RWPE2 (cell line): ENCODE results near the gene BUB1.
"Not testable (repeated sequence)": the region's sequence is repeated elsewhere in the genome, so short reads cannot be mapped to it uniquely, and the experiment has no call there.

ENCODE experiments used
- ATAC-seq: fragments of 200-7000 bp; cut with Tn5 transposase; 3 replicates; pipeline ENCODE4 v1.9.1; 2021; ENCODE audit warnings: low read depth
- DNase-seq: peaks from one replicate; pipeline ENCODE4 v3.0.0-alpha.2; 2020; ENCODE audit warnings: low spot score
- H3K27ac ChIP-seq: fragments of 450-650 bp; 2 replicates; pipeline ENCODE4 v1.5.1; 2017; ENCODE audit warnings: mild to moderate bottlenecking; ENCODE audit not compliant: poor library complexity, severe bottlenecking
- H3K27me3 ChIP-seq: fragments of 250-450 bp; sonication (Bioruptor Pico); 2 replicates; pipeline ENCODE4 v1.5.1; 2021; ENCODE audit warnings: mild to moderate bottlenecking, moderate library complexity; ENCODE audit not compliant: insufficient read depth, poor library complexity, severe bottlenecking
- H3K36me3 ChIP-seq: fragments of 250-450 bp; sonication (Bioruptor Pico); 2 replicates; pipeline ENCODE4 v1.5.1; 2020; ENCODE audit warnings: low read depth, mild to moderate bottlenecking, moderate library complexity
- H3K4me1 ChIP-seq: fragments of 250-450 bp; sonication (Bioruptor Pico); 2 replicates; pipeline ENCODE4 v1.5.1; 2021; ENCODE audit warnings: mild to moderate bottlenecking, moderate library complexity; ENCODE audit not compliant: insufficient read depth, poor library complexity, severe bottlenecking
- H3K4me3 ChIP-seq: fragments of 250-450 bp; sonication (Bioruptor Pico); 2 replicates; pipeline ENCODE4 v1.5.1; 2021; ENCODE audit warnings: mild to moderate bottlenecking, moderate library complexity; ENCODE audit not compliant: severe bottlenecking
- H3K9me3 ChIP-seq: fragments of 250-450 bp; sonication (Bioruptor Pico); 2 replicates; pipeline ENCODE4 v1.5.1; 2021; ENCODE audit warnings: mild to moderate bottlenecking, moderate library complexity; ENCODE audit not compliant: severe bottlenecking
- TF ChIP-seq, protein P1 (sequence below): fragments of 450-650 bp; IDR thresholded peaks from one replicate; pipeline ENCODE4 v1.5.1; 2017; ENCODE audit warnings: mild to moderate bottlenecking, moderate library complexity; ENCODE audit not compliant: poor library complexity, severe bottlenecking

Gene BUB1

DNA sequence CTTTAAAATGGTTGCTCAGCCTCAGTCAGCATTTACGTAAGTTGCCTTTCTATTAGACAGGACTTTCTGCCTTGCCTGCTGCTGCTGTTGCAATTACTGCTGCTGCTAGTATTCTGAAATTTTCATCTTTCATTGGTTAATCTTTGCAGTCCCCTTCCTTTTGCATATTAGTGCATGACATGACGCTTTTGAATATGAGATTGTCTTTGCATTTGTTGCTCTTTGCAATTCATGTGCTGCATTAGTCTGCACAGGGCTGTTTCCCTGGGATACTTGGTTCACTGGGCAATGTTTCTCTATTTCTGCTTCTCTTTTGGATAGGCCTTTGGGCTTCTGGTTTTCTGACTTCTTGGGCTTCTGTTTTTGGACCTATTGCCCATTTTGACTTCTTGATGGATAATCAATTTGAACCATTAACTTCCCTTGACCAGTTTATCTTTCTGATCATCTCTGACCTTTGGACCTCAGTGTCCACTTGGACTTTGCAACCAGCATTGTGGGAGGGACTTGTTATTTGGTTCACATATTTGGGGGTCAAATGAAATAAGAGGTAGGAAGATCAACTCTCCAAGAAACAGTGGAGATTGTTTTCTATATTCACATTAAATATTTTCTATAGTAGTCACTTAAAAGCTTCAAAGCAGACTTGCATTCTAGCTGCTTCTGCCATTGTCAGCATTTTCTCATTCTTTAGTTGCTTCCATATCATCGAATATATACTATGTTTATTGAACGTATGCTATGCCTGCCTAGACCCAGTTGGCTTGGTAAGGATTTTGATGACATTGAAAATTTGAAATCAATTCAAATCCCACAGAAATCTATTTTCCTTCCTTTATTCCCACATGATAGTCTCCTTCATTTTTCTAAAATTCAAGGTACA is 12.5 kb upstream of the BUB1 start:
- peaks cover 6% of the 10 kb centered on the region for H3K4me1 ChIP-seq
- H3K4me3 ChIP-seq = no peak overlapping the region
- DNase-seq = no peak
- no peaks in the 10 kb centered on the region for H3K36me3 ChIP-seq
- TF ChIP-seq, protein P1, sequence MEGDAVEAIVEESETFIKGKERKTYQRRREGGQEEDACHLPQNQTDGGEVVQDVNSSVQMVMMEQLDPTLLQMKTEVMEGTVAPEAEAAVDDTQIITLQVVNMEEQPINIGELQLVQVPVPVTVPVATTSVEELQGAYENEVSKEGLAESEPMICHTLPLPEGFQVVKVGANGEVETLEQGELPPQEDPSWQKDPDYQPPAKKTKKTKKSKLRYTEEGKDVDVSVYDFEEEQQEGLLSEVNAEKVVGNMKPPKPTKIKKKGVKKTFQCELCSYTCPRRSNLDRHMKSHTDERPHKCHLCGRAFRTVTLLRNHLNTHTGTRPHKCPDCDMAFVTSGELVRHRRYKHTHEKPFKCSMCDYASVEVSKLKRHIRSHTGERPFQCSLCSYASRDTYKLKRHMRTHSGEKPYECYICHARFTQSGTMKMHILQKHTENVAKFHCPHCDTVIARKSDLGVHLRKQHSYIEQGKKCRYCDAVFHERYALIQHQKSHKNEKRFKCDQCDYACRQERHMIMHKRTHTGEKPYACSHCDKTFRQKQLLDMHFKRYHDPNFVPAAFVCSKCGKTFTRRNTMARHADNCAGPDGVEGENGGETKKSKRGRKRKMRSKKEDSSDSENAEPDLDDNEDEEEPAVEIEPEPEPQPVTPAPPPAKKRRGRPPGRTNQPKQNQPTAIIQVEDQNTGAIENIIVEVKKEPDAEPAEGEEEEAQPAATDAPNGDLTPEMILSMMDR = no peak
- no peak overlapping the region for H3K27ac ChIP-seq
- ATAC-seq = no peak
- peaks cover 1% of the 10 kb centered on the region for H3K9me3 ChIP-seq
- H3K27me3 ChIP-seq = no peaks in the 10 kb centered on the region

DNA sequence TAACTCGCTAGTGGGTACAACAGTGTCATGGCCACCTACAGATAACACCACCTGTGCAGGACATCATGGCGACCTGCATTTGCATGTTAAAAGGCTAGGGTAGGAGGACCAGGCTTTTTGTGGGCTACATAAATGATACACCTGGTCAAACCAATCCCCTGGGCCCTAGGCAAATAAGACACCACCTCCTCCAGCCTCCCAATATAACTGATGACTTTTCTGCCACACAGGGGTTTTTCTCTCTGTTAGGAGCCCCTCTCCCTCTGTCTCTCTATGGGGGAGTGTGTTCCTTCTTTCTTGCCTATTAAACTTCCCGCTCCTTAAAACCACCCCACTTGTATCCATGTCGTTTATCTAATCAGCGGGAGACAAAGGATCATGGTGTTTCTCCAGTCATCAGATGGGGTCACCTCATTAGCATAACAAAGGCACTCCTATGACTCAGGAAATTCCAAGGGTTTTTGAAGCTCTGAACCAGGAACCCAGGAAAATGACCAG is 10.8 kb upstream of the BUB1 start:
- Histone ChIP-seq H3K4me1 (peaks cover 6% of the 10 kb centered on the region), H3K4me3 (no peak overlapping the region), H3K36me3 (no peaks in the 10 kb centered on the region), H3K27ac (no peak overlapping the region), H3K9me3 (peaks cover 1% of the 10 kb centered on the region), H3K27me3 (no peaks in the 10 kb centered on the region)
- TF ChIP-seq, protein P1 = no peak
- peak; percentile 70; the same call in 2 of the 3 replicates for ATAC-seq
- no peak for DNase-seq

DNA sequence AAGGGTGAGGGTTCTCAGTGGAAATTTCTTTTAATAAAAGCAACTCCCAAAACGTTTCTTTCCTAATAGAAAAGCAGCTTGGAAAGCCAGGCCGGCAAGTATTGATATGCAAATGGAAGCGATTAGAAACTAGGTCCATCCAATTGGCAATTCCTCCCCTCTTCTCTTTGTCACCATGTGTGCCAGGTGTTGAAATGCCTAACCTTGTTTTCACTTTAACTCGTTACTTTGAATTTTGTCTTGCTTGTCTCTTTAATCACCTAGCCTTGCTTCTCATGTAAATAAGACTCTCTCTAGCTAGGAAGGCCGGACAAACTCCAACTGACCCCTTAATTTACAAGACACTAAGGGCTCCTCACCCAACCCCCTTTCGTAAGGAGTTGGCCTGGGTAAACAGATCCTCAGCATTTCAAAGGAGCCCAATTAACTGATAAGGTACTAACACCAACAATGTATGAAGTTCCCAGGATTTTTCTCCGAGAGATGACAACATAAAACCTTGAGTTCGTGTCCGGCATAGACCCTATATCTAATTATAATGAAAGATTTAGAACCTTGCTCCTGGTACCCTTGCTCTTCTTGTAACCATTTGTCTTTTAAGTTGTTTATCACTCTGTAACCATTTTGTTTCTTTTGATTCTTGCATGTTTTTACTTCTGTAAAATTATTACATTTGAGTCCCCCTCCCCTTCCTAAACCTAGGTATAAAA is 10.1 kb upstream of the BUB1 start:
- DNase-seq, H3K4me3 ChIP-seq, H3K4me1 ChIP-seq, ATAC-seq, H3K27ac ChIP-seq, H3K9me3 ChIP-seq, H3K36me3 ChIP-seq, H3K27me3 ChIP-seq: not testable (repeated sequence)

DNA sequence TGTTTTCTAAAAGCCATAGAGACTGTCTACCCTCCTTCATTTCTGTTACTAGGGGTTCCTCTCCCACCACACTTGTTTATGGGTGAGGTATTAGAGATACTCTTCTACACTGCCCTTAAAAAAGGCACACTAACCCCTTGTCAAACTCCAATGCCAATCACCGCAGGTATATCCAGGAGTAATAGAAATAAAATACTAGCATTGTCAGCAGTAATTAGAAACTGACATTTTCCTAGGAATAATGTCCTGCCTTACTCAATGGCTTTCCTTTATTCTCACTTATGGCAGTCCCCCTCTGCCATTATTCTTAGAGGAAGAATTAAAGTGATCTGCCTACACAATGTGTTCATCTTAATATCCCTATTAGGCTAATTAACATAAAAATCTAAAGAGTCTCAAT is 5.0 kb upstream of the BUB1 start:
- no peak for ATAC-seq
- Histone ChIP-seq H3K36me3 (no peaks in the 10 kb centered on the region), H3K27ac (no peak overlapping the region), H3K27me3 (no peaks in the 10 kb centered on the region), H3K9me3 (peaks cover 1% of the 10 kb centered on the region), H3K4me1 (peaks cover 4% of the 10 kb centered on the region), H3K4me3 (no peak overlapping the region)
- TF ChIP-seq, protein P1 = no peak
- DNase-seq = no peak

DNA sequence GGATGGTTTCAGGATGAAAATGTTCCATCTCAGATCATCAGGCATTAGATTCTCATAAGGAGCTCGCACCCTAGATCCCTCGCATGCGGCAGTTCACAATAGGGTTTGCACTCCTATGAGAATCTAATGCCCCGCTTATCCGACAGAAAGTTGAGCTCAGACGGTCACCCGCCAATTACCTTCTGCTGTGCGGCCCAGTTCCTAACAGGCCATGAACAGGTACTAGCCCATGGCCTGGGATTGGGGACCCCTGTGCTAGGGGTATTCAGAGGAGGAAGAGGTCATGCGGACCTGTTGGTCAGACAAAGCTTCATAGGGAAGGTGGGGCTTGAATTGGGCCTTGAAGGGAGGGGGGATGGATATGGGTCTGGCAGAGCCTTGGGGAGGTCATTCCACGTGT is 4.4 kb upstream of the BUB1 start:
- DNase-seq = no peak
- no peak overlapping the region for H3K27ac ChIP-seq
- TF ChIP-seq, protein P1 = no peak
- no peaks in the 10 kb centered on the region for H3K36me3 ChIP-seq
- peaks cover 4% of the 10 kb centered on the region for H3K4me1 ChIP-seq
- peaks cover 1% of the 10 kb centered on the region for H3K9me3 ChIP-seq
- ATAC-seq = no peak
- no peaks in the 10 kb centered on the region for H3K27me3 ChIP-seq
- no peak overlapping the region for H3K4me3 ChIP-seq
